Muscle layer of colon (tissue), 2 donors: Measurements from ENCODE around the gene ENTPD3.

ENCODE experiments used
- H3K27ac ChIP-seq: one replicate; pipeline ENCODE4 v1.7.0; 2013; ENCODE audit warnings: low read depth, mild to moderate bottlenecking, low read length, moderate library complexity
- H3K27me3 ChIP-seq, 2 donors: one replicate each; pipeline ENCODE4 v1.7.0; 2013; ENCODE audit warnings: low read length in 2 of 2, mild to moderate bottlenecking in 2 of 2; ENCODE audit not compliant: insufficient read depth in 2 of 2, control insufficient read depth in 1 of 2
- H3K36me3 ChIP-seq: one replicate; pipeline ENCODE4 v1.7.0; 2013; ENCODE audit warnings: mild to moderate bottlenecking, low read length; ENCODE audit not compliant: insufficient read depth
- H3K4me1 ChIP-seq: one replicate; pipeline ENCODE4 v1.7.0; 2013; ENCODE audit warnings: mild to moderate bottlenecking, low read length; ENCODE audit not compliant: insufficient read depth
- H3K4me3 ChIP-seq, 2 donors: one replicate each; pipeline ENCODE4 v1.7.0; 2013; ENCODE audit warnings: low read length in 2 of 2, low read depth in 1 of 2, mild to moderate bottlenecking in 1 of 2, moderate library complexity in 1 of 2
- H3K9ac ChIP-seq: one replicate; pipeline ENCODE4 v1.7.0; 2013; ENCODE audit warnings: low read length
- H3K9me3 ChIP-seq: one replicate; pipeline ENCODE4 v1.7.0; 2013; ENCODE audit warnings: mild to moderate bottlenecking, low read length
- donor health status: abdominal sarcoma.
- donor health status: Adenocarcinoma of cecum.

Gene ENTPD3

GRCh38 chr3:40377822-40378221 lies 9.2 kb upstream of the ENTPD3 start:
- no peaks in the 10 kb centered on the region for H3K4me1 ChIP-seq
- H3K27ac ChIP-seq: no peak overlapping the region
- H3K9ac ChIP-seq: no peak overlapping the region
- no peaks in the 10 kb centered on the region for H3K36me3 ChIP-seq
- no peaks in the 10 kb centered on the region for H3K27me3 ChIP-seq
- H3K9me3 ChIP-seq: no peaks in the 10 kb centered on the region
- no peak overlapping the region for H3K4me3 ChIP-seq

- Histone ChIP-seq H3K4me3 (no peak overlapping the region), H3K9me3 (no peaks in the 10 kb centered on the region), H3K36me3 (no peaks in the 10 kb centered on the region), H3K9ac (no peak overlapping the region), H3K27me3 (no peaks in the 10 kb centered on the region), H3K27ac (no peak overlapping the region), H3K4me1 (no peaks in the 10 kb centered on the region)
Observed at GRCh38 chr3:40379674-40380306, 7.2 kb upstream of the ENTPD3 start.

- Histone ChIP-seq H3K4me3 (no peak overlapping the region), H3K9ac (no peak overlapping the region), H3K9me3 (no peaks in the 10 kb centered on the region), H3K36me3 (no peaks in the 10 kb centered on the region), H3K4me1 (no peaks in the 10 kb centered on the region), H3K27ac (no peak overlapping the region), H3K27me3 (peaks cover 0 to 8% of the 10 kb centered on the region in 2 donors)
Observed at GRCh38 chr3:40381904-40382616, 4.9 kb upstream of the ENTPD3 start.

- H3K9ac ChIP-seq: no peak overlapping the region
- H3K4me1 ChIP-seq: no peaks in the 10 kb centered on the region
- H3K27ac ChIP-seq: no peak overlapping the region
- no peak overlapping the region for H3K4me3 ChIP-seq
- no peaks in the 10 kb centered on the region for H3K36me3 ChIP-seq
- H3K27me3 ChIP-seq: peaks cover 0 to 14% of the 10 kb centered on the region in 2 donors
- H3K9me3 ChIP-seq: no peaks in the 10 kb centered on the region
Observed at GRCh38 chr3:40382617-40382979, 4.4 kb upstream of the ENTPD3 start.

GRCh38 chr3:40386213-40386612 lies 771 bp upstream of the ENTPD3 start:
- Histone ChIP-seq H3K27ac (no peak overlapping the region), H3K4me3 (no peak overlapping the region), H3K36me3 (no peaks in the 10 kb centered on the region), H3K4me1 (no peaks in the 10 kb centered on the region), H3K9ac (no peak overlapping the region), H3K27me3 (peaks cover 0 to 15% of the 10 kb centered on the region in 2 donors), H3K9me3 (no peaks in the 10 kb centered on the region)

- H3K27ac ChIP-seq: no peak overlapping the region
- H3K9ac ChIP-seq: no peak overlapping the region
- no peak overlapping the region for H3K4me3 ChIP-seq
- H3K4me1 ChIP-seq: no peaks in the 10 kb centered on the region
- peaks cover 0 to 15% of the 10 kb centered on the region in 2 donors for H3K27me3 ChIP-seq
- H3K36me3 ChIP-seq: peaks cover 6% of the 10 kb centered on the region
- no peaks in the 10 kb centered on the region for H3K9me3 ChIP-seq
Observed at GRCh38 chr3:40387895-40388254, 891 bp downstream of the ENTPD3 start.

GRCh38 chr3:40396406-40396805 lies 9.4 kb downstream of the ENTPD3 start:
- peaks cover 6% of the 10 kb centered on the region for H3K36me3 ChIP-seq
- no peak overlapping the region for H3K9ac ChIP-seq
- H3K4me1 ChIP-seq: no peaks in the 10 kb centered on the region
- no peaks in the 10 kb centered on the region for H3K27me3 ChIP-seq
- H3K9me3 ChIP-seq: no peaks in the 10 kb centered on the region
- H3K4me3 ChIP-seq: no peak overlapping the region
- no peak overlapping the region for H3K27ac ChIP-seq

- H3K36me3 ChIP-seq: peaks cover under 1% of the 10 kb centered on the region
- no peaks in the 10 kb centered on the region for H3K27me3 ChIP-seq
- H3K4me1 ChIP-seq: no peaks in the 10 kb centered on the region
Observed at GRCh38 chr3:40397129-40397528, 10.1 kb downstream of the ENTPD3 start.

GRCh38 chr3:40397912-40398311 lies 10.9 kb downstream of the ENTPD3 start:
- Histone ChIP-seq H3K27me3 (no peaks in the 10 kb centered on the region), H3K4me3 (no peak overlapping the region), H3K27ac (no peak overlapping the region), H3K36me3 (no peaks in the 10 kb centered on the region), H3K9me3 (no peaks in the 10 kb centered on the region), H3K4me1 (no peaks in the 10 kb centered on the region), H3K9ac (no peak overlapping the region)

More at GRCh38 chr3:40397129-40397528, 10.1 kb downstream of the ENTPD3 start:
- Histone ChIP-seq H3K27ac (no peak overlapping the region), H3K9me3 (no peaks in the 10 kb centered on the region), H3K9ac (no peak overlapping the region), H3K4me3 (no peak overlapping the region)

GRCh38 chr3:40398346-40398745 lies 11.4 kb downstream of the ENTPD3 start:
- no peak overlapping the region for H3K9ac ChIP-seq
- no peaks in the 10 kb centered on the region for H3K9me3 ChIP-seq
- H3K4me1 ChIP-seq: no peaks in the 10 kb centered on the region
- no peaks in the 10 kb centered on the region for H3K36me3 ChIP-seq
- no peak overlapping the region for H3K4me3 ChIP-seq
- no peaks in the 10 kb centered on the region for H3K27me3 ChIP-seq
- H3K27ac ChIP-seq: no peak overlapping the region

- no peak overlapping the region for H3K9ac ChIP-seq
- no peaks in the 10 kb centered on the region for H3K36me3 ChIP-seq
- no peak overlapping the region for H3K4me3 ChIP-seq
- no peaks in the 10 kb centered on the region for H3K9me3 ChIP-seq
- H3K27ac ChIP-seq: no peak overlapping the region
- H3K27me3 ChIP-seq: no peaks in the 10 kb centered on the region
- no peaks in the 10 kb centered on the region for H3K4me1 ChIP-seq
Observed at GRCh38 chr3:40404591-40405198, 17.7 kb downstream of the ENTPD3 start.
